ENCODE measurements around the gene PNRC2.

DNA sequence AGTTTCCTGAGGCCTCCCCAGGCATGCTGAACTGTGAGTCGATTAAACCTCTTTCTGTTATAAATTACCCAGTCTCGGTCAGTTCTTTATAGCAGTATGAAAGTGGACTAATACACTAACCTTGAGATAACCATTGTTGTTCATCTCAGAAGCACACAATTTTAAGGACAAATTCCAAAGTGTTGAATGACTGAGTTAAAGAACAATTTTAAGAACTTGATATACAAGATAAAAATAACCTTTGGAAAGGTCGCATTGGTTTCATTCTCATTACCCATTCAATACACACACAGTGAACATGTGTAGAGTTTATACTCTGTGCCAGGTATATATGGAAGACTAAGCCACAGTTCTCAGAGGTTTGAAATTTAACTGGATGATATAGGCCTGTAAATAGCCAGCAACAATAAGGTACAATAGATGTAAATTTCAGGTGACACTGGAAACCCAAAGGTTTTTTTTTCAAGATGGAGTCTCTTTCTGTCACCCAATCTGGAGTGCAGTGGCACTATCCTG is 39.6 kb downstream of the PNRC2 start:
- TF ChIP-seq CTCF (CRISPR knock-in tag; IDR thresholded peaks at IDR 0.05) (no peak), ZNF260 (CRISPR knock-in tag; IDR thresholded peaks at IDR 0.05; ENCODE audit: borderline replicate concordance, low read depth) (no peak), CREB1 (IDR thresholded peaks at IDR 0.05) (no peak), CREB1 (CRISPR knock-in tag; IDR thresholded peaks at IDR 0.05) (no peak), NCOA5 (CRISPR knock-in tag; IDR thresholded peaks at IDR 0.05) (no peak), MED8 (CRISPR knock-in tag; IDR thresholded peaks at IDR 0.05; ENCODE audit: insufficient replicate concordance) (no peak), ZNF776 (CRISPR knock-in tag; IDR thresholded peaks at IDR 0.05) (no peak)
- TF ChIP-seq, protein P1, sequence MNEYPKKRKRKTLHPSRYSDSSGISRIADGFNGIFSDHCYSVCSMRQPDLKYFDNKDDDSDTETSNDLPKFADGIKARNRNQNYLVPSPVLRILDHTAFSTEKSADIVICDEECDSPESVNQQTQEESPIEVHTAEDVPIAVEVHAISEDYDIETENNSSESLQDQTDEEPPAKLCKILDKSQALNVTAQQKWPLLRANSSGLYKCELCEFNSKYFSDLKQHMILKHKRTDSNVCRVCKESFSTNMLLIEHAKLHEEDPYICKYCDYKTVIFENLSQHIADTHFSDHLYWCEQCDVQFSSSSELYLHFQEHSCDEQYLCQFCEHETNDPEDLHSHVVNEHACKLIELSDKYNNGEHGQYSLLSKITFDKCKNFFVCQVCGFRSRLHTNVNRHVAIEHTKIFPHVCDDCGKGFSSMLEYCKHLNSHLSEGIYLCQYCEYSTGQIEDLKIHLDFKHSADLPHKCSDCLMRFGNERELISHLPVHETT (CRISPR knock-in tag; conservative IDR thresholded peaks at IDR 0.05), result no peak
